Keratinocyte (primary cell): ENCODE data around the gene CELSR1. TPM values are rescaled to one million over a fixed set of nuclear protein-coding genes. Genes with fewer than 3 reads are reported as not detected.

Source experiments
- DNase-seq: peaks from one replicate; pipeline ENCODE4 v3.0.0-alpha.2; 2011; ENCODE audit warnings: low read depth, missing footprints, low spot score
- FAIRE-seq: peaks from 2 replicates; lab custom pipeline; 2011; peaks lifted over from hg19 to GRCh38; lab: Jason Lieb, UNC
- H2AFZ ChIP-seq: 2 replicates; pipeline ENCODE4 v1.6.0; 2012; ENCODE audit warnings: low read length, control low read depth, inconsistent platforms; ENCODE audit not compliant: control insufficient read depth
- H3K27ac ChIP-seq: 2 replicates; pipeline ENCODE4 v1.5.1; 2011; ENCODE audit warnings: low read length; ENCODE audit not compliant: control insufficient read depth, insufficient read depth
- H3K27me3 ChIP-seq: 3 replicates; pipeline ENCODE4 v1.6.0; 2011; ENCODE audit warnings: low read length; ENCODE audit not compliant: control insufficient read depth, insufficient read depth; ENCODE audit errors: extremely low read depth
- H3K36me3 ChIP-seq, 2 experiments: 2 replicates in 1 of 2; 3 replicates in 1 of 2; pipeline ENCODE4 v1.5.1; 2011; ENCODE audit warnings: low read length in 2 of 2, mild to moderate bottlenecking in 1 of 2; ENCODE audit not compliant: control insufficient read depth in 2 of 2, insufficient read depth in 2 of 2; ENCODE audit errors: extremely low read depth in 1 of 2
- H3K4me1 ChIP-seq: 3 replicates; pipeline ENCODE4 v1.5.1; 2011; ENCODE audit warnings: low read length; ENCODE audit not compliant: control insufficient read depth, insufficient read depth; ENCODE audit errors: extremely low read depth
- H3K4me2 ChIP-seq: 3 replicates; pipeline ENCODE4 v1.6.0; 2011; ENCODE audit warnings: low read depth, low read length; ENCODE audit not compliant: control insufficient read depth, insufficient read depth; ENCODE audit errors: extremely low read depth
- H3K4me3 ChIP-seq, 3 experiments: fragments of 200-600 bp in 1 of 3; sonication (generic) in 1 of 3; 2 replicates in 2 of 3; 3 replicates in 1 of 3; pipeline ENCODE4 v1.5.1; 2011 to 2016; ENCODE audit warnings: low read length in 3 of 3, mild to moderate bottlenecking in 3 of 3, control low read depth in 2 of 3, inconsistent platforms in 1 of 3, low read depth in 1 of 3, mixed read lengths in 1 of 3, mixed run types in 1 of 3, moderate library complexity in 1 of 3; ENCODE audit not compliant: control insufficient read depth in 2 of 3, insufficient read depth in 2 of 3; ENCODE audit errors: extremely low read depth in 1 of 3
- H3K79me2 ChIP-seq: 2 replicates; pipeline ENCODE4 v1.6.0; 2012; ENCODE audit warnings: low read length; ENCODE audit not compliant: control insufficient read depth, insufficient read depth
- H3K9ac ChIP-seq: 3 replicates; pipeline ENCODE4 v1.6.0; 2011; ENCODE audit warnings: low read length; ENCODE audit not compliant: control insufficient read depth, insufficient read depth; ENCODE audit errors: extremely low read depth
- H3K9me1 ChIP-seq: 3 replicates; pipeline ENCODE4 v1.6.0; 2011; ENCODE audit warnings: low read length; ENCODE audit not compliant: control insufficient read depth, insufficient read depth; ENCODE audit errors: extremely low read depth
- H3K9me3 ChIP-seq: 2 replicates; pipeline ENCODE4 v1.5.1; 2012; ENCODE audit warnings: low read depth, low read length; ENCODE audit not compliant: control insufficient read depth
- H4K20me1 ChIP-seq: 3 replicates; pipeline ENCODE4 v1.6.0; 2011; ENCODE audit warnings: low read length; ENCODE audit not compliant: control insufficient read depth, insufficient read depth; ENCODE audit errors: extremely low read depth
- EZH2 ChIP-seq: IDR thresholded peaks from one replicate; pipeline ENCODE4 v1.6.1; 2012; ENCODE audit warnings: inconsistent platforms, mild to moderate bottlenecking, low read length, moderate library complexity
- dilution Hi-C: fragments of 300-500 bp; cut with MboI; formaldehyde crosslinking; loops from one replicate; pipeline ENCODE4 v1.7.0; 2020; ENCODE audit warnings: low sequenced_read_pairs; ENCODE audit not compliant: extremely low pct_ligation_motif_present
- polyA plus RNA-seq, 5 experiments: library from polyadenylated mRNA; depleted of rRNA in 3 of 5; stranded (reverse) in 3 of 5; stranded (forward) in 1 of 5; unstranded in 1 of 5; fragments of >200 nt; gene quantifications; 1 replicate in 1 of 5; 2 replicates in 3 of 5; 3 replicates in 1 of 5; pipeline versions ENCODE4 v1.2.1 to v1.2.3, GENCODE V29; 2011 to 2012; ENCODE audit warnings: missing spikeins in 2 of 5, low read depth in 1 of 5, low replicate concordance in 1 of 5
- TF ChIP-seq, protein P1 (sequence below), 3 experiments: IDR thresholded peaks in 1 of 3; conservative IDR thresholded peaks in 1 of 3; optimal IDR thresholded peaks in 1 of 3; 2 replicates in 2 of 3; 3 replicates in 1 of 3; pipeline versions ENCODE3 to v1.5.1; 2011; ENCODE audit warnings: low read length in 3 of 3, mild to moderate bottlenecking in 3 of 3, moderate library complexity in 2 of 3, control low read depth in 1 of 3, inconsistent platforms in 1 of 3; ENCODE audit not compliant: insufficient read depth in 2 of 3; ENCODE audit errors: extremely low read depth in 1 of 3

CELSR1 gene
- polyA plus RNA-seq, 1 donor (not counting 4 experiments of a cell fraction or from before 2014, with no cell fraction given): 16.1 TPM

- Histone ChIP-seq H3K4me1 (peaks cover 55% of the 10 kb centered on the region), H3K79me2 (peaks cover 23% of the 10 kb centered on the region), H2AFZ (no peak overlapping the region), H4K20me1 (no peaks in the 10 kb centered on the region), H3K4me3 (no peak overlapping the region), H3K9ac (no peak overlapping the region), H3K36me3 (peaks cover 0 to 3% of the 10 kb centered on the region in 2 experiments), H3K4me2 (no peak overlapping the region), H3K9me3 (no peaks in the 10 kb centered on the region), H3K27ac (no peak overlapping the region), H3K9me1 (no peaks in the 10 kb centered on the region), H3K27me3 (no peaks in the 10 kb centered on the region)
- DNase-seq: no peak
- dilution Hi-C loops: no loop called here
- TF ChIP-seq, protein P1, sequence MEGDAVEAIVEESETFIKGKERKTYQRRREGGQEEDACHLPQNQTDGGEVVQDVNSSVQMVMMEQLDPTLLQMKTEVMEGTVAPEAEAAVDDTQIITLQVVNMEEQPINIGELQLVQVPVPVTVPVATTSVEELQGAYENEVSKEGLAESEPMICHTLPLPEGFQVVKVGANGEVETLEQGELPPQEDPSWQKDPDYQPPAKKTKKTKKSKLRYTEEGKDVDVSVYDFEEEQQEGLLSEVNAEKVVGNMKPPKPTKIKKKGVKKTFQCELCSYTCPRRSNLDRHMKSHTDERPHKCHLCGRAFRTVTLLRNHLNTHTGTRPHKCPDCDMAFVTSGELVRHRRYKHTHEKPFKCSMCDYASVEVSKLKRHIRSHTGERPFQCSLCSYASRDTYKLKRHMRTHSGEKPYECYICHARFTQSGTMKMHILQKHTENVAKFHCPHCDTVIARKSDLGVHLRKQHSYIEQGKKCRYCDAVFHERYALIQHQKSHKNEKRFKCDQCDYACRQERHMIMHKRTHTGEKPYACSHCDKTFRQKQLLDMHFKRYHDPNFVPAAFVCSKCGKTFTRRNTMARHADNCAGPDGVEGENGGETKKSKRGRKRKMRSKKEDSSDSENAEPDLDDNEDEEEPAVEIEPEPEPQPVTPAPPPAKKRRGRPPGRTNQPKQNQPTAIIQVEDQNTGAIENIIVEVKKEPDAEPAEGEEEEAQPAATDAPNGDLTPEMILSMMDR (optimal IDR thresholded peaks at IDR 0.05 in 1 of 3, IDR thresholded peaks at IDR 0.05 in 1 of 3, conservative IDR thresholded peaks at IDR 0.05 in 1 of 3; ENCODE audit: extremely low read depth in 1 of 3, insufficient read depth in 2 of 3, low read length in 3 of 3): no peak
- TF ChIP-seq EZH2: no peak
- no peak for FAIRE-seq
Observed at GRCh38 chr22:46579751-46580449, 42.5 kb upstream of the CELSR1 start.

- Histone ChIP-seq H3K79me2 (peaks cover 23% of the 10 kb centered on the region), H3K9me1 (no peaks in the 10 kb centered on the region), H3K27me3 (no peaks in the 10 kb centered on the region), H3K4me1 (peaks cover 46% of the 10 kb centered on the region), H3K9ac (peak overlapping the region; percentile 42), H3K4me2 (peak overlapping the region; percentile 86), H3K27ac (no peak overlapping the region), H2AFZ (no peak overlapping the region), H3K36me3 (peaks cover 0 to 3% of the 10 kb centered on the region in 2 experiments), H4K20me1 (no peaks in the 10 kb centered on the region), H3K9me3 (no peaks in the 10 kb centered on the region), H3K4me3 (peak overlapping the region in 2 of 3 experiments; percentile 25 to 69)
- DNase-seq: no peak
- TF ChIP-seq, protein P1 (optimal IDR thresholded peaks at IDR 0.05 in 1 of 3, IDR thresholded peaks at IDR 0.05 in 1 of 3, conservative IDR thresholded peaks at IDR 0.05 in 1 of 3; ENCODE audit: extremely low read depth in 1 of 3, insufficient read depth in 2 of 3, low read length in 3 of 3): no peak
- TF ChIP-seq EZH2: no peak
- dilution Hi-C loops: no loop called here
- peak; percentile 36 for FAIRE-seq
Observed at GRCh38 chr22:46578824-46579561, 41.6 kb upstream of the CELSR1 start.
